Measurements from ENCODE around the gene DGCR2.

GRCh38 chr22:19037282-19038163 is 84.7 kb downstream of the DGCR2 start:
- TF ChIP-seq ZNF274 (IDR thresholded peaks at IDR 0.05; ENCODE audit: low read depth, low read length) (no peak), SUZ12 (IDR thresholded peaks at IDR 0.05; ENCODE audit: extremely low read depth, insufficient read depth, insufficient read length) (no peak)
